Endodermal cell (in vitro differentiated cells): ENCODE results near the gene LRP5. TPM values are rescaled to one million over a fixed set of nuclear protein-coding genes. Genes with fewer than 3 reads are reported as not detected.
"Not testable (repeated sequence)": the region's sequence is repeated elsewhere in the genome, so short reads cannot be mapped to it uniquely, and the experiment has no call there.

Experiments
- DNase-seq: peaks from one replicate; pipeline ENCODE4 v3.0.0-alpha.2; 2017
- H3K27ac ChIP-seq: 2 replicates; pipeline ENCODE4 v1.5.1; 2013; ENCODE audit warnings: mild to moderate bottlenecking, low read depth, low read length, moderate library complexity
- H3K27me3 ChIP-seq: 2 replicates; pipeline ENCODE4 v1.6.1; 2013; ENCODE audit warnings: mild to moderate bottlenecking, low read length, moderate library complexity; ENCODE audit not compliant: insufficient read depth, control insufficient read depth, poor library complexity, severe bottlenecking
- H3K36me3 ChIP-seq: 2 replicates; pipeline ENCODE4 v1.7.0; 2013; ENCODE audit warnings: mild to moderate bottlenecking, low read length, moderate library complexity; ENCODE audit not compliant: control insufficient read depth, insufficient read depth
- H3K4me1 ChIP-seq: one replicate; pipeline ENCODE4 v1.7.0; 2013; ENCODE audit warnings: low read length; ENCODE audit not compliant: control insufficient read depth, insufficient read depth
- H3K4me3 ChIP-seq: 2 replicates; pipeline ENCODE4 v1.5.1; 2013; ENCODE audit warnings: mild to moderate bottlenecking, low read length, moderate library complexity
- H3K9ac ChIP-seq: 2 replicates; pipeline ENCODE4 v1.6.1; 2013; ENCODE audit warnings: mild to moderate bottlenecking, low read length, moderate library complexity; ENCODE audit not compliant: poor library complexity, severe bottlenecking; ENCODE audit errors: extremely low read depth
- H3K9me3 ChIP-seq: 2 replicates; pipeline ENCODE4 v1.6.1; 2013; ENCODE audit warnings: mild to moderate bottlenecking, low read length, moderate library complexity; ENCODE audit not compliant: control insufficient read depth
- H3K27ac Mint-ChIP-seq: 2 replicates; pipeline ENCODE4 v1.8.0; 2020; ENCODE audit warnings: mixed read lengths
- H3K27me3 Mint-ChIP-seq: 2 replicates; pipeline ENCODE4 v1.8.0; 2021; ENCODE audit warnings: mild to moderate bottlenecking, mixed read lengths; ENCODE audit not compliant: insufficient read depth
- H3K36me3 Mint-ChIP-seq: 2 replicates; pipeline ENCODE4 v1.8.0; 2020; ENCODE audit warnings: low read depth, mixed read lengths
- H3K4me1 Mint-ChIP-seq: 2 replicates; pipeline ENCODE4 v1.8.0; 2020; ENCODE audit warnings: mixed read lengths
- H3K4me3 Mint-ChIP-seq: 2 replicates; pipeline ENCODE4 v1.8.0; 2020; ENCODE audit warnings: mild to moderate bottlenecking, moderate library complexity, mixed read lengths
- H3K9me3 Mint-ChIP-seq: 2 replicates; pipeline ENCODE4 v1.8.0; 2020; ENCODE audit warnings: mild to moderate bottlenecking, mixed read lengths
- CTCF ChIP-seq: fragments of 200-600 bp; sonication (generic); conservative IDR thresholded peaks from 2 replicates; pipeline ENCODE4 v1.5.0; 2021; ENCODE audit warnings: antibody characterized with exemption, mild to moderate bottlenecking
- WGBS, 2 experiments: methylation state at CpG; one replicate each; pipeline versions ENCODE4 v1.1.5 to v1.1.7; 2013; ENCODE audit warnings: missing lambda C conversion rate in 2 of 2, mixed read lengths in 1 of 2; ENCODE audit not compliant: insufficient coverage in 1 of 2, insufficient read length in 1 of 2; 5-methylcytosine and 5-hydroxymethylcytosine counted together
- total RNA-seq, 2 donors: library from RNA; stranded (reverse); fragmentation: NEBNext Ultra II Directional in 1 of 2; extraction: Animal tissue kit (Norgen Biotek cat#: 25700) in 1 of 2; gene quantifications; 2 replicates in 1 of 2; 3 replicates in 1 of 2; pipeline ENCODE4 v1.2.1, GENCODE V29; 2021

LRP5 gene
- total RNA-seq, 2 donors from 2014 or later: 58.2 to 64.1 TPM

DNA sequence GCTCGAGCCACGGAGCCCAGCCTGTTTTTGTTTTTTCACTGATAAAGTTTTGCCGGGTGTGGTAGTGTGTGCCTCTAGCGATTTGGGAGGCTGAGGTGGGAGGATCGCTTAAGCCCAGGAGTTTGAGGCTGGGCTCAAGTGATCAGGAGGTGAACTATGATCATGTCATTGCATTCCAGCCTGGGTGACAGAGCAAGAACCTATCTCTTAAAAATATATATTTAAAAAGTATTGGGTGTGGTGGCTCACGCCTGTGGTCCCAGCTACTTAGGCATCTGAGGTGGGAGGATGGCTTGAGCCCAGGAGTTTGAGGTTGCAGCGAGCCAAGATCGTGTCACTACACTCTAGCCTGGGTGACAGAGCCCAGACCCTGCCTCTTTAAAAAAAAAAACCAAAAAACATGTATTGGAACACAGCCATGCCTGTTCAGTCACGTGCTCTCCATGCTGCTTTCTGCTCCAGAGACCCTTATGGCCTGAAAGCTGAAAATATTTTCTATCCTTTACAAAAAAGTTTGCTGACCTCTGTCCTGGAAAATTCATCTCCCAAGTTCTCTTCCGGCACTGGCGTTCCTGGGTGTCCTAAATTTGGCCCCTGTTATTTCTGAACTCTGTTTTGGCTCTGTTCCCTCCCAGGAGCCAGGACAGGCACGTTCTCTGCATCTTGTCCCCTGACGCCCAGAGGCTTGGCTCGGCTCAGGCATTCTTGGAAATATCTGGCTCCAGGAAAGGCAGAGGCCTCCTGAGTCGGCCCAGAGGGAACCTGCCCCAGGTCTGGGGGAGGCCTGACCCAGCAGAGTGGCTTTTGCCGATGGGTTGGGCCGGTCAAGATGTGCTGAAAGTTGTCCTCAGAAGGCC is 86.8 kb downstream of the LRP5 start:
- no peak for TF ChIP-seq CTCF
- Mint-ChIP-seq H3K4me3 (no peak overlapping the region), H3K36me3 (peaks cover 40% of the 10 kb centered on the region), H3K27ac (peak overlapping the region; percentile 6), H3K27me3 (no peaks in the 10 kb centered on the region), H3K9me3 (no peaks in the 10 kb centered on the region), H3K4me1 (no peaks in the 10 kb centered on the region)
- no peak overlapping the region for H3K27ac ChIP-seq
- no peaks in the 10 kb centered on the region for H3K9me3 ChIP-seq
- H3K4me3 ChIP-seq: no peak overlapping the region
- peaks cover 19% of the 10 kb centered on the region for H3K36me3 ChIP-seq
- no peak overlapping the region for H3K9ac ChIP-seq
- H3K27me3 ChIP-seq: no peaks in the 10 kb centered on the region
- DNase-seq: no peak
- H3K4me1 ChIP-seq: no peaks in the 10 kb centered on the region
- 89 to 91% methylated on average over 13 to 17 of the region's 17 CpGs for WGBS, 2 experiments

DNA sequence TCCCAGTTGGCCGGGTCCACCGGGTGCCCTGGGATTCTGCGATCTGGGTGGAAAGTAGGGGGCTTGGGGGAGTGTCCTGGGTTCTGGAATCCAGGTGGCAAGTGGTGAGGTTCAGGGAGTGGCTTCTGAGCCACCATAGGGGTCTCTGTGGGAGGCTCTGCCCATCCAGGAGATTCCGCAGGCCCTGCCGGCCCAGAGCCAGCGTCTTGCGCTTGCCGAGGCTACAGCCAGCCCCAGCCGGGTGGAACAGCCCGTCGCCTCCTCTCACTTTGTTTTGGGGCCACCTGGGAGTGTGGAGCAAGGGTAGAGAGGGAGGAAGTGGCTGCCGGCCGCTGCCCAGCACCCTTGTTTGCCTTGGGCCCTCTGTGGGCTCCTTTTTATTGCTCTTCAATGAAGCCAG is 87.5 kb downstream of the LRP5 start:
- Histone ChIP-seq H3K9me3 (no peaks in the 10 kb centered on the region), H3K4me1 (no peaks in the 10 kb centered on the region), H3K27ac (no peak overlapping the region), H3K4me3 (no peak overlapping the region), H3K27me3 (no peaks in the 10 kb centered on the region), H3K9ac (no peak overlapping the region), H3K36me3 (peaks cover 19% of the 10 kb centered on the region)
- no peaks in the 10 kb centered on the region for H3K9me3 Mint-ChIP-seq
- no peak for DNase-seq
- H3K27ac Mint-ChIP-seq: peak overlapping the region; percentile 6
- peaks cover 43% of the 10 kb centered on the region for H3K36me3 Mint-ChIP-seq
- H3K4me1 Mint-ChIP-seq: peaks cover under 1% of the 10 kb centered on the region
- TF ChIP-seq CTCF: no peak
- no peaks in the 10 kb centered on the region for H3K27me3 Mint-ChIP-seq
- H3K4me3 Mint-ChIP-seq: no peak overlapping the region
- 93 to 97% methylated on average over 9 to 12 of the region's 13 CpGs for WGBS, 2 experiments

- peaks cover 49% of the 10 kb centered on the region for H3K36me3 Mint-ChIP-seq
- not testable (repeated sequence) for H3K9me3 ChIP-seq, H3K27me3 ChIP-seq, H3K4me1 ChIP-seq, H3K4me1 Mint-ChIP-seq, H3K9me3 Mint-ChIP-seq, H3K4me3 ChIP-seq, H3K27me3 Mint-ChIP-seq, H3K27ac Mint-ChIP-seq, H3K4me3 Mint-ChIP-seq, DNase-seq, H3K27ac ChIP-seq, H3K9ac ChIP-seq
- H3K36me3 ChIP-seq: peaks cover 19% of the 10 kb centered on the region
- 90 to 95% methylated on average over 2 to 6 of the region's 7 CpGs for WGBS, 2 experiments
These were observed 88.2 kb downstream of the LRP5 start for GRCh38 chr11:68400584-68400983.
